CD4-positive, alpha-beta T cell treated with Interleukin-17A for 4 hours (primary cell): ENCODE measurements around the gene MARCHF3.
"Not testable (repeated sequence)": the region's sequence is repeated elsewhere in the genome, so short reads cannot be mapped to it uniquely, and the experiment has no call there.

Source experiments
- DNase-seq: peaks from one replicate; pipeline ENCODE4 v3.0.0-alpha.2; 2020; ENCODE audit warnings: mixed read lengths

MARCHF3 gene

GRCh38 chr5:126914801-126915436 lies 115.4 kb downstream of the MARCHF3 start:
- DNase-seq = no peak

- no peak for DNase-seq
These were observed 117.7 kb downstream of the MARCHF3 start for GRCh38 chr5:126912616-126913200.

GRCh38 chr5:126911986-126912385 lies 118.4 kb downstream of the MARCHF3 start:
- DNase-seq = no peak

DNA sequence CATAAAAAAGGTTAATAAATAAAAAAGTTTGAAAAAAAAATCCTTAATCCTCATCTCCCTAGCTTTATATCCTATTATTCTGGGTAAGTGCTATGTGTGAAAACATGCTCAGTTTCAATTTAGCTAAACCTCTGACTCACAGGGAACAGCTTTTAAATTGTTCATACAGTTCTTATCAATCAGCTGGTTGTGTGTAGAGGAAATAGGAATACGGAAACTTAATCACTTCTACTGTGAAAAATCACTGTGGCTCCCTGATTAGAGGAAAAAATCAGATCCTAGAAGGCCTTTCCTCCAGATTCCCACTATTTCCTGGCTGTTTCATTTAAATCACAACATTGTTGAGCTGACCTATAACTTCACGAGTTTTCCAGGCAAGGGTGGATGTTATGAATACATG lies 120.5 kb downstream of the MARCHF3 start:
- no peak for DNase-seq

GRCh38 chr5:126904407-126904806 lies 126.0 kb downstream of the MARCHF3 start:
- DNase-seq = not testable (repeated sequence)

DNA sequence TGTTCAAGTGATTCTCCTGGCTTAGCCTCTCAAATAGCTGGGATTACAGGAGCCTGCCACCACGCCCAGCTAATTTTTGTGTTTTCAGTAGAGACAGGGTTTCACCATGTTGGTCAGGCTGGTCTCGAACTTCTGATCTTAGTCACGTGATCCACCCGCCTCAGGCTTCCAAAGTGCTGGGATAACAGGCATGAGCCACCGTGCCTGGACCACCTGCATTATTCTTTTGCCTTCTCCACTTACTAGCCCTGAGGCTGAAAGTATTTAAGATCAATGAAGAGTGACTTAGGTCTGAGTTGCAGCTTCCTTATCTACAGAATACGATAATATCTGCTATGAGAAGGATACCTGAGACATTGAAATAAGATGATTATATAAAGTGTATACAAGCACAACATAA lies 129.6 kb downstream of the MARCHF3 start:
- DNase-seq = no peak

GRCh38 chr5:126899476-126899875 lies 130.9 kb downstream of the MARCHF3 start:
- no peak for DNase-seq

- DNase-seq = no peak
These were observed 132.3 kb downstream of the MARCHF3 start for GRCh38 chr5:126897851-126898630.

DNA sequence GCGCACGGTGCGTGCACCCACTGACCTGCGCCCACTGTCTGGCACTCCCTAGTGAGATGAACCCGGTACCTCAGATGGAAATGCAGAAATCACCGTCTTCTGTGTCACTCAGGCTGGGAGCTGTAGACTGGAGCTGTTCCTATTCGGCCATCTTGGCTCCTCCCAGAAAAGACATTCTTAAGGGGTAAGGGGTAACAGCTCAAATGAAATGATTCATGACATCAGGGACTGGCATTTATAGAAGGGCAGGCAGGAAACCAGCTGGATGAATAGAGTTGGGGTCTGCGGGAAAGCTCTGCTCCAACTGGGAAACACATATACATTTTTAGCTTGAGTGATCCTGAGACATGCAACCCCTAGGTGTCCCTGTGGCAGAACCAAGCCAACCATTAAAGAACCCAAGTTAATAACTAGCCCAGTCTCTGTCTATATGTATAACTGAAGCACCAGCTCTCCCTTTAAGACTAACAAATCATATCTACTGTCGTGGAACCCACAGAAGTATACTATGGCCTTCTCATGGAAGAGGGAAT lies 134.1 kb downstream of the MARCHF3 start:
- no peak for DNase-seq

GRCh38 chr5:126895712-126896111 lies 134.6 kb downstream of the MARCHF3 start:
- DNase-seq = not testable (repeated sequence)

DNA sequence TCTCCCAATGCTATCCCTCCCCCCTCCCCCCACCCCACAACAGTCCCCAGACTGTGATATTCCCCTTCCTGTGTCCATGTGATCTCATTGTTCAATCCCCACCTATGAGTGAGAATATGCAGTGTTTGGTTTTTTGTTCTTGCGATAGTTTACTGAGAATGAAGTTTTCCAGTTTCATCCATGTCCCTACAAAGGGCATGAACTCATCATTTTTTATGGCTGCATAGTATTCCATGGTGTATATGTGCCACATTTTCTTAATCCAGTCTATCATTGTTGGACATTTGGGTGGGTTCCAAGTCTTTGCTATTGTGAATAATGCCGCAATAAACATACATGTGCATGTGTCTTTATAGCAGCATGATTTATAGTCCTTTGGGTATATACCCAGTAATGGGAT lies 139.9 kb downstream of the MARCHF3 start:
- DNase-seq = not testable (repeated sequence)

DNA sequence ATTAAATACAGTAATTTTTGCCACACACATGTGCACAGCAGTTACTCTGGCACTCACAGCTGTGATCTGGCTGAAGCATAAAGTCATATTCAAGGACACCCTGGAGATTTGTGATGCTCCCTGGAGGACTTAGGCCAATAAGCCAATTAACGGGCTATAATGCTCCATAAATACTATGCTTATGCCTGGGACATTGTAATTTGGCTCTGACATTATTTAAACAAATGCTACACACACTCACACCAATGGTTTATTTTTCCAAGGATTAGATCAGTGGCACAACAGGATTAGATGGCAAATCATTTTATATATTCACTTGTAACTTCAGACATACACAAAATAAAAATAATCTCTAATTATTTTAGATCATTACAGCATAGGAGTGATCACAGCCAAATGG lies 142.2 kb downstream of the MARCHF3 start:
- DNase-seq = no peak

GRCh38 chr5:126884269-126884819 lies 146.0 kb downstream of the MARCHF3 start:
- DNase-seq = no peak

- no peak for DNase-seq
These were observed 146.7 kb downstream of the MARCHF3 start for GRCh38 chr5:126883564-126884245.

GRCh38 chr5:126881821-126882600 lies 148.3 kb downstream of the MARCHF3 start:
- no peak for DNase-seq

DNA sequence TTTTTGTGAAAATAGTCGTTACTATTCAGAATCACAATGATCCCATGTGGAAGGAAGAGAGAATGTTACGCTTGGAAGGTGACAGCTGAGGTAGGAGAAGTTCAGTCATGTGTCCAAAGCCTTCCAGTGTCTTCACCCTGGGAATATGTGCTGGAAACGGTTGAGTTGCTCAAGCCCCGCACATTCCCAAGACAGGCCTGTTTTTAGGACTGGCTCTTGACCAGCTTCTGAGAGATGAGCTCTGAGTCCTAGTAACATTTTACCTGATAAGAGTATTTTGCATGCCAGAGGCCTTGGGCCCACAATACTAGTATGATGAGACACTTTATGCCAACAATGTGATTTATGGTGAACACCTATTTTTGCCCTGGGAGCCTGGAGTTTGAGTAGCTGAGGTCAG lies 151.7 kb downstream of the MARCHF3 start:
- DNase-seq = no peak

DNA sequence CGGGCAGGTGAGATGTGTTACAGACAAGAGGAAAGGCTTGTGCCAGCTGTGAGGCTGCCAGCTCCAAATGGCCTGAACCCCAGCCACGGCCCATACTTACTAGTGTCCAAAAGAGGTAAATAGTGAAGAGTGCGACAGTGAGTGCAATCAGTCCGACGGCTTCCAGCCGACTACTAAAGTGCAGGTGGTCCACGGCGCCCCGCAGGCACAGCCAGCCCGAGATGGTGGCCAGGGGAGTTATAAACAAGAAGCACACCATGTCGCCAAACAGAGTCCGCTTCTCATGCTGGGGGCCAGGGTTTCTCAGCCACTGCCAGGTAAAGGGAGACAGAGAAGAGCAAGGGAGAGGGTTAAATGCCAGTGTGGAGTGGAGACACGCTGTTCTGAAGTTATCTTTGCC lies 152.3 kb downstream of the MARCHF3 start:
- no peak for DNase-seq

DNA sequence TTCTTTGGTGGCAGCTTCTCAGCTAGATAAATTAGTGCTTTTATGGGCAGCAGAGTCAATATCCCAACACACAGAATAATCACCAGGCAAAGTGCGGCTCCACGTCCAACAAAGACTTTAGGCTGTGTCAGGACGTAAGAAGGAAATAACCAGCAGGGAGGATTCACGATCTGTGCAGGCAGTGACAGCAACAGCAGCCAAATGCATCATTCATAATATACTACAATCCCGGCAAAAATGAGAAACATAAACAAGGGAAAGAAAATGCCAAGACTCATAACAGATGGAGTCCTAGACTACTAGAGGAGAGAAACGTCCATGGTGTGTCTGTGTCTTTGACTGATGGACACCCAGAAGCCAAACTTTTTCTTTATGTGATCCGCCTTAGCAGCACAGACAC lies 152.8 kb downstream of the MARCHF3 start:
- no peak for DNase-seq

GRCh38 chr5:126875303-126875785 lies 155.0 kb downstream of the MARCHF3 start:
- DNase-seq = no peak

DNA sequence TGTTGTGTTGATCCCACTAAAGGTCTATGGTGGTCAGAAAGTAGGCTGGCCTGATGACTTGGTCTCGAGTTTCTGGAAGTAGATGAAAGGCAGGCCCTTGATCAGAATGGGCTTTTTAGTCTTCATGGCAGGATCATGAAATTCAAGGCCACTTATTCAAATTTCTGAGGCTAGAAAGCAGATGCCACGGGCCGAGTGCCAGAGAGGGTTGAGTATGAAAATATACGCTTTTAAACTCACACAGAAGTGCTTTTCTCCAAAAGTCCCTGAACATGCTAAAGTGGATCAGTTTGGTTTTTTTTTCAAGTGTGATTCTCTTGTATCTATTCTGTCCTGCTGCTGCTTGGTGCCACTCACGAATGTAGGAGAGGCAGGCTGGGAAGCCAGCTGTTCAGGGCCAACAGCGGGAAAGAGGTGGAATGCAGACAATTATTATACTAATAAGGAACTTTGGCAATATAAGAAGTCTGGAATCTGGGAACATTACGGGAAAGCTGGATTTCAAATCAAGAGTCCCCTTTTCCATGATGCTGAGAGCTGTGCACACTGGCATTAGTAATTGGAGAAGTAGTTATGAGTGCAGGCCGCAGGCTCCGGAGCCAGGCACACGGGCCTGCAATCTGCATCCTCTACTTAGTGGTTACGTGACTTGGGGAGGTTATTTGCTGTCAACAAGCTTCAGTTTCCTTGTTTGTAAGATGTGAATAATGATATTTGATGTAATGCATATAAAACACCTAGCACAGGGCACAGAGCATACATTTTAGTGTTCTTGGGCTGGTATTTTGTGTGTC lies 157.6 kb downstream of the MARCHF3 start:
- no peak for DNase-seq

DNA sequence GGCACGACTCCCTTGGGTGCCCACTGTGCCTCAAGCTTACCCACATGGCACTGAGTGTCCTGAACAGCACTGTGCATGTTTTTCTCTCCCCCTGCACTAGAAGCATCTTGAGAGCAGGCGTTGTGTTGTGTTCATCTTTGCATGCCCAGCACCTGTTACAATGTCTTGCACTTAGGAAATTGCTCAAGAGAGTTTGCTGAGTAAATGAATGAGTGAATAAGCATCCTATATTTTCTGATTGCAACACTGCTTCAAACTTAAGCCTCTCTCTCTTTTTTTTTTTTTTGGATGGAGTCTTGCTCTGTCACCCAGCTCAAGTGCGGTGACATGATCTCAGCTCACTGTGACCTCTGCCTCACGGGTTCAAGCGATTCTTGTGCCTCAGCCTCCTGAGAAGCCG lies 158.9 kb downstream of the MARCHF3 start:
- no peak for DNase-seq
